ENCODE data around the gene RCCD1. TPM values are rescaled to one million over a fixed set of nuclear protein-coding genes. Genes with fewer than 3 reads are reported as not detected.

RCCD1 gene
- total and polyA plus RNA-seq, 7 donors: 4.4 to 7.6 (median 6.0) TPM

- DNase-seq: peak; percentile 81 to 91
- intact Hi-C loops (cut with DNase I): loop anchor here (2.0 to 5.0 kb wide), 6 partner anchors 36 to 316 kb away; partner anchors contain the start of gene PRC1 (in 1 of the 2)
Measured at GRCh38 chr15:90956274-90957030, 1.8 kb downstream of the RCCD1 start.

DNA sequence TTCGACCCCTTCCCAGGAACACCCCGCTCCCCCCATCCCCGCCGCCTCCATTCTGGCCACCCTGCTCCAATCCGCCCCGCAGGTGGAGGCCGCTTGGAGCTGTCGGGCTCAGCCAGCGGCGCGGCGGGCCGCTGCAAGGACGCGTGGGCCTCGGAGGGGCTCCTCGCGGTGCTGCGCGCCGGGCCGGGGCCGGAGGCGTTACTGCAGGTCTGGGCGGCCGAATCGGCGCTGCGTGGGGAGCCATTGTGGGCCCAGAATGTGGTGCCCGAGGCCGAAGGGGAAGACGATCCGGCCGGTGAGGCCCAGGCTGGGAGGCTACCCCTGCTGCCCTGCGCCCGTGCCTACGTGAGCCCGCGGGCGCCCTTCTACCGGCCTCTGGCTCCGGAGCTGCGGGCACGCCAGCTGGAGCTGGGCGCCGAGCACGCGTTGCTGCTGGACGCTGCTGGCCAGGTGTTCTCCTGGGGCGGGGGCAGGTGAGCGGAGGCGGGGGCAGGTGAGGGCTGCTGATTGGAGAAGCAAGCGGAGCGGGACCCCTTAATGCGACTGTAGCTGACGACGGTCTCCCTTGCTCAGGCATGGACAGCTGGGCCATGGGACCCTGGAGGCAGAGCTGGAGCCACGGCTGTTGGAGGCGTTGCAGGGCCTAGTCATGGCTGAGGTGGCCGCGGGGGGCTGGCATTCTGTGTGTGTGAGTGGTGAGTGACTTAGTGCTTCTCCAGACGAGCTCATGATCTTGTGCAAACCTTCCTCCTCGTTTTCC, 2.5 kb downstream of the RCCD1 start:
- WGBS, 3 donors: 9 to 22% (median 12%) methylated on average over 40 to 63 of the region's 63 CpGs
- TF ChIP-seq, protein P1, sequence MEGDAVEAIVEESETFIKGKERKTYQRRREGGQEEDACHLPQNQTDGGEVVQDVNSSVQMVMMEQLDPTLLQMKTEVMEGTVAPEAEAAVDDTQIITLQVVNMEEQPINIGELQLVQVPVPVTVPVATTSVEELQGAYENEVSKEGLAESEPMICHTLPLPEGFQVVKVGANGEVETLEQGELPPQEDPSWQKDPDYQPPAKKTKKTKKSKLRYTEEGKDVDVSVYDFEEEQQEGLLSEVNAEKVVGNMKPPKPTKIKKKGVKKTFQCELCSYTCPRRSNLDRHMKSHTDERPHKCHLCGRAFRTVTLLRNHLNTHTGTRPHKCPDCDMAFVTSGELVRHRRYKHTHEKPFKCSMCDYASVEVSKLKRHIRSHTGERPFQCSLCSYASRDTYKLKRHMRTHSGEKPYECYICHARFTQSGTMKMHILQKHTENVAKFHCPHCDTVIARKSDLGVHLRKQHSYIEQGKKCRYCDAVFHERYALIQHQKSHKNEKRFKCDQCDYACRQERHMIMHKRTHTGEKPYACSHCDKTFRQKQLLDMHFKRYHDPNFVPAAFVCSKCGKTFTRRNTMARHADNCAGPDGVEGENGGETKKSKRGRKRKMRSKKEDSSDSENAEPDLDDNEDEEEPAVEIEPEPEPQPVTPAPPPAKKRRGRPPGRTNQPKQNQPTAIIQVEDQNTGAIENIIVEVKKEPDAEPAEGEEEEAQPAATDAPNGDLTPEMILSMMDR (IDR thresholded peaks at IDR 0.05): no peak
- peaks cover 2 to 37% of the 10 kb centered on the region in 2 donors for H3K36me3 ChIP-seq (ENCODE audit: insufficient read depth in 1 of 2, low read depth in 1 of 2)
- ATAC-seq (peak; percentile 5 to 29 (median 12)), DNase-seq (no peak)
- H3K4me1 ChIP-seq: peaks cover 28% of the 10 kb centered on the region
- no peaks in the 10 kb centered on the region for H3K27me3 ChIP-seq (ENCODE audit: insufficient read depth in 3 of 3, low read length in 2 of 3)
- intact Hi-C loops (cut with DNase I): loop anchor here (2.0 to 5.0 kb wide), 6 partner anchors 35 to 315 kb away; partner anchors contain the start of gene PRC1 (in 1 of the 2)
- H3K4me3 ChIP-seq: peak overlapping the region; percentile 66
- H3K27ac ChIP-seq: peak overlapping the region; percentile 61
- no peaks in the 10 kb centered on the region for H3K9me3 ChIP-seq

More at GRCh38 chr15:90956274-90957030, 1.8 kb downstream of the RCCD1 start:
- Histone ChIP-seq H3K27me3 (ENCODE audit: insufficient read depth in 3 of 3, low read length in 2 of 3) (no peaks in the 10 kb centered on the region), H3K27ac (peak overlapping the region; percentile 61), H3K9me3 (no peaks in the 10 kb centered on the region), H3K4me1 (peaks cover 28% of the 10 kb centered on the region), H3K36me3 (ENCODE audit: insufficient read depth in 1 of 2, low read depth in 1 of 2) (peaks cover 2 to 37% of the 10 kb centered on the region in 2 donors), H3K4me3 (peak overlapping the region; percentile 66)
- TF ChIP-seq, protein P1 (IDR thresholded peaks at IDR 0.05): peak; percentile 93
- ATAC-seq: peak; percentile 47 to 64 (median 60)
- WGBS, 3 donors: 4 to 5% (median 5%) methylated on average over 45 to 56 of the region's 56 CpGs

DNA sequence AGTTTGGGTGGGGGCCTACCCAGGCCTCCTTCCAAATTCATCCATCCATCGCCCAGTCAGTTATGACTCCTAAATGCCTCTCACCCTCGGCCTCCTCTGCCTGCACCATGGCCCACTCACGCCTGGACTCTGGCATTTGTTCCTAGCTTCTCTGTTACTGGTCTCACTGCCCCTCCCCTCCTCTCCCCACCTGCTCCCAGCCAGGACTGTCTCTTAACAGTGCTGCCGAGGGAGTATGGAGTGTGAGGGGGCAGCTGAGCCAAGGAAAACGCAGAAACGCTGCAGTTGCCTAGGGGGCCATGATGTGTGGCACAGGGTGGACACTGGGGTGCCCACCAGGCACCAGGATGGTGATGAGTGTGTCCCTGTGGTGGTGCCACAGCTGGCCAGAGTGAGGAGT, 3.1 kb downstream of the RCCD1 start:
- H3K9me3 ChIP-seq: no peaks in the 10 kb centered on the region
- H3K4me1 ChIP-seq: peaks cover 28% of the 10 kb centered on the region
- ATAC-seq (no peak), DNase-seq (no peak)
- H3K27me3 ChIP-seq (ENCODE audit: insufficient read depth in 3 of 3, low read length in 2 of 3): no peaks in the 10 kb centered on the region
- intact Hi-C loops (cut with DNase I): loop anchor here (2.0 to 5.0 kb wide), 6 partner anchors 35 to 315 kb away; partner anchors contain the start of gene PRC1 (in 1 of the 2)
- H3K4me3 ChIP-seq: peak overlapping the region; percentile 66
- peak overlapping the region; percentile 61 for H3K27ac ChIP-seq
- peaks cover 2 to 37% of the 10 kb centered on the region in 2 donors for H3K36me3 ChIP-seq (ENCODE audit: insufficient read depth in 1 of 2, low read depth in 1 of 2)
- WGBS, 3 donors: 57 to 73% (median 58%) methylated on average over 6 of the region's 6 CpGs
- TF ChIP-seq, protein P1 (IDR thresholded peaks at IDR 0.05): no peak

- WGBS, 3 donors: 53 to 68% (median 55%) methylated on average over 8 of the region's 8 CpGs
- intact Hi-C loops (cut with DNase I): loop anchor here (5.0 kb wide), 4 partner anchors 33 to 313 kb away; partner anchors contain the start of gene PRC1 (in 1 of the 2)
Measured at GRCh38 chr15:90959028-90959595, 4.4 kb downstream of the RCCD1 start.

More at GRCh38 chr15:90959028-90959595, 4.4 kb downstream of the RCCD1 start:
- DNase-seq: no peak
- peaks cover 6 to 36% of the 10 kb centered on the region in 2 donors for H3K36me3 ChIP-seq (ENCODE audit: insufficient read depth in 1 of 2, low read depth in 1 of 2)
- peaks cover 28% of the 10 kb centered on the region for H3K4me1 ChIP-seq
- TF ChIP-seq, protein P1 (IDR thresholded peaks at IDR 0.05): no peak
- no peak overlapping the region for H3K4me3 ChIP-seq
- H3K27me3 ChIP-seq (ENCODE audit: insufficient read depth in 3 of 3, low read length in 2 of 3): no peaks in the 10 kb centered on the region
- no peak for ATAC-seq
- peak overlapping the region; percentile 63 for H3K27ac ChIP-seq
- no peaks in the 10 kb centered on the region for H3K9me3 ChIP-seq
